DMS 273 treated with DMSO at 0.1 percent for 48 hours (cell line): ENCODE results near the gene FAM222B.
A peak's percentile ranks its signal among the peaks of the same experiment; 100 is the strongest.
"Not testable (repeated sequence)": the region's sequence is repeated elsewhere in the genome, so short reads cannot be mapped to it uniquely, and the experiment has no call there.

Experiments
- DNase-seq: peaks from one replicate; lab custom pipeline; 2025; lab: John Stamatoyannopoulos, UW

FAM222B gene

GRCh38 chr17:28839221-28839620 is 3.4 kb downstream of the FAM222B start:
- no peak for DNase-seq

DNA sequence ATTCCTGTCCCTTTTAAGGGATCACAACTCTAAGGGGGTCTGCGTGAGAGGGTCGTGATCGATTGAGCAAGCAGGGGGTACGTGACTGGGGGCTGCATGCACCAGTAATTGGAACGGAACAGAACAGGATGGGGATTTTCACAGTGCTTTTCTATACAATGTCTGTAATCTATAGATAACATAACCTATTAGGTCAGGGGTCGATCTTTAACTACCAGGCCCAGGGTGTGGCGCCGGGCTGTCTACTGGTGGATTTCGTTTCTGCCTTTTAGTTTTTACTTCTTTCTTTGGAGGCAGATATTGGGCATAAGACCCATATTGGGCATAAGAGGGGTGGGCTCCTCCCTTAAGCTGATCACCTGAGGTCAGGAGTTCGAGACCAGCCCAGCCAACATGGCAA is 6.0 kb downstream of the FAM222B start:
- DNase-seq: not testable (repeated sequence)

- no peak for DNase-seq
Measured at GRCh38 chr17:28834420-28834819, 8.2 kb downstream of the FAM222B start.

- no peak for DNase-seq
Measured at GRCh38 chr17:28828294-28829040, 14.1 kb downstream of the FAM222B start.

- DNase-seq: no peak
Measured at GRCh38 chr17:28827672-28828071, 14.9 kb downstream of the FAM222B start.

DNA sequence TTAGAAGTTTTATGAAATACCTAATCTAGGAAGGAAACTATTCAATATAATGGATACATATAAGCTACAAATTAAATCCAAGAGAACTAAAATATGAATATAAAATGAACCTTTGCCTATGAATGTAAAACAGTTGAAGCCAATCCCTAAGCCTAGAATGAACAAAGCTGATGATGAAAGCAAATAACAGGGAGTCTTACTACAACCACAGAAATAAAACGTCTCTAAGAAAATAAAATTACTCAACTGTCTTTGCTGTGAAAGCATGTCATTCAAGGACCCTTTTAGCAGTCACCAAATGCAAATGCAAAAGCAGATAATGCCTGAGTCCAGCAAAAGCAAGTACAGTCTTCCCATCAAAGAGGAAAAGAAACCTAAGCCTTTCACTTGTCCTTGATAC is 23.0 kb downstream of the FAM222B start:
- DNase-seq: no peak

DNA sequence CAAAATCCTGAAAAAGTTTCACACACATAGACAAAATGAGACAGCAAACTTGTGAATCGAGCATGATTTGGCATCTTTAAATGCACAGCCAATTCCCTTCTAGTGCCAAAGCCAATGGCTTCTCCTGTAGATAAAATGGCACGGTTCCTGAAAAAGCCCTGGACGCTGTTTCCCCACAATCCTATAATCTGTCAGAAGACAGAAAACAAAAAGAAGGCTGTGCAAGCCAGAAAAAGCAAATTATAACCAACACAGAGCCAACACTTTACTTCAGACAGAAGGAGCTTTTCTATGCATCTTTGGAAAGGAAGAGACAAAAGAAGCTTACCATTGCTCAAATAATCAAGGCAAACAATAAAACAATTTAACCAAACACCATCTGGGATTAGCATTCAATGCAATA is 23.8 kb downstream of the FAM222B start:
- no peak for DNase-seq

DNA sequence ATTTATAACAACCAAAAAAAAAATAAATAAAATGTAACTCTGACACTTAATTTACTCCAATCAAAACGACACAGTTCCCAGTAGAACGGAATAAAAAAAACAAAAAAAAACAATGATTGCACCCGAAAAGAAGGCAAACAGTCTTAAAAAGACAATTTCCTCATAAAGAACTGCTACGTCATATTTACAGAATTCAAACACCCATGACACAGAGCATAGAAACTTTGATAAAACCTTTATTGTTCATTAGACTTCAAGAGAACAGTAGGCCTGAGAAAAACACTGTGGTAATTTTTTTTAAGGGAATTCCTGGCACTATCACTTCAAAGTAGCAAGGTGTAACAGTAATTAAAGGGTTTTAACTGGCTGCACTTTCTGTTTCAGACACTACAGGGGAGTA is 26.1 kb downstream of the FAM222B start:
- DNase-seq: no peak

GRCh38 chr17:28812748-28813377 is 29.7 kb downstream of the FAM222B start:
- peak; percentile 55 for DNase-seq

- peak; percentile 93 for DNase-seq
Measured at GRCh38 chr17:28812091-28812747, 30.4 kb downstream of the FAM222B start.

GRCh38 chr17:28811651-28812090 is 30.9 kb downstream of the FAM222B start:
- no peak for DNase-seq

DNA sequence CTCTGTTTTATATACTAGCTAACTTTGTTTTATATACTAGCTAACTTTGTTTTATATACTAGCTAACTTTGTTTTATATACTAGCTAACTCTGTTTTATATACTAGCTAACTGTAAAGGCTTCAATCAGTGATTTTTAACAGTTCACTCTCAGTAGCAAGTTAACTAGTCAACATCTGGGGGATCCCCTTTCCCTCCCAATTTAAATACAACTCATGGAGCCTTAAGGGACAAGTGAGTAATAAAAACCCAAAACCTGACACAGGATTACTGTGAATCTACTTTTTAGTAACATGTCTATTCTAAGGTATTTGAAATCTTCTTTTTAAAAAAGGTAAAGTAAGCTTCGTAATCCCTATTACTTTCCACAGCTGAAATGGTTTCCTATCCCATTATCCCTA is 32.2 kb downstream of the FAM222B start:
- DNase-seq: no peak

DNA sequence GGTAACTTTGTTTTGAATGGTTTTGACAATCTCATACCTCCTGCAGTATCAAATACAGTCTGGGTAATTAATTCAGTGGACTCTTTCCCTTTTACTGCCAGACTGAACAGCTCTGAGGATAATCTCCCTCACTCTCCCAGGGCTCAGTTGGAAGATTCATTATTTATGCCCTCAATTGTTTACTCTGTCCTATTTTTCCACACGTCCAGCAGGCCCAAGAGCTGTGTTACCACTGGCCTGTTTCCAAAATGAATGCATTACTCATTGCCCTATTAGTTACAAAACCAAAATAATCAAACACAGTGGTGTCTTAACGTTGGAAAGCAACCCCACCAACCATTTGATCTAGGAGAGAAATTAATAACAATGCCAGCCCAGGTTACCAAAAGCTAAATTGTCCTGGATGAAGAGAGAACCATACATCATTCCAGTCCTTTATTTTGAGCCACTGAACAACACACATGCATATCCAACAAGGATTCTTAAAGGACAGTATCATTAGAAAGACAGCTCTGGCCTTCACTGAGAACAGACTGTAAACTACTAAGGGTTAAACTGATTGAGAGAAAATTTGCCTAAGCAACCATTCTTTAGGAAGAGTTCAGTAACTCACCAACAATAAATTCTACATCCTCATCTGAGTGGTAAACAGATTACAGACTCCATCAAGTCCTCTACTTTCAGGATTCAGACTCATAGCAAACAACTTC is 34.5 kb downstream of the FAM222B start:
- no peak for DNase-seq

GRCh38 chr17:28796062-28796461 is 46.5 kb downstream of the FAM222B start:
- no peak for DNase-seq

DNA sequence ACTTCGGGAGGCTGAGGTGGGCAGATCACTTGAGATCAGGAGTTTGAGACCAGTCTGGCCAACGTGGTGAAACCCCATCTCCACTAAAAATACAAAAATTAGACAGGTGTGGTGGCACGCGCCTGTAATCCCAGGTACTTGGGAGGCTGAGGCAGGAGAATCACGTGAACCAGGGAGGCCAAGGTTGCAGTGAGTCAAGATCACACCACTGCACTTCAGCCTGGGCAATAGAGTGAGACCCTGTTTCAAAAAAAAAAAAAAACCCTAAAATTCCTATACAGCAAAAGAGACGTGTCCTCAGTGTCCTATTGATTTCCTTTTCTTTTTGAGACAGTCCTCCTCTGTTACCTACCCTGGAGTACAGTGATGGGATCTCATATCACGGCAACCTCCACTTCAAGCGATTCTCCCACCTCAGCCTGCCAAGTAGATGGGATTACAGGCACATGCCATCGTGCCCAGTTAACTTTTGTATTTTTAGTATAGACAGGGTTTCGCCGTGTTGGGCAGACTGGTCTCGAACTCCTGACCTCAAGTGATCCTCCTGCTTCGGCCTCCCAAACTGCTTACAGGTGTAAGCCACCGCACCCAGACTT is 47.6 kb downstream of the FAM222B start:
- DNase-seq: not testable (repeated sequence)

DNA sequence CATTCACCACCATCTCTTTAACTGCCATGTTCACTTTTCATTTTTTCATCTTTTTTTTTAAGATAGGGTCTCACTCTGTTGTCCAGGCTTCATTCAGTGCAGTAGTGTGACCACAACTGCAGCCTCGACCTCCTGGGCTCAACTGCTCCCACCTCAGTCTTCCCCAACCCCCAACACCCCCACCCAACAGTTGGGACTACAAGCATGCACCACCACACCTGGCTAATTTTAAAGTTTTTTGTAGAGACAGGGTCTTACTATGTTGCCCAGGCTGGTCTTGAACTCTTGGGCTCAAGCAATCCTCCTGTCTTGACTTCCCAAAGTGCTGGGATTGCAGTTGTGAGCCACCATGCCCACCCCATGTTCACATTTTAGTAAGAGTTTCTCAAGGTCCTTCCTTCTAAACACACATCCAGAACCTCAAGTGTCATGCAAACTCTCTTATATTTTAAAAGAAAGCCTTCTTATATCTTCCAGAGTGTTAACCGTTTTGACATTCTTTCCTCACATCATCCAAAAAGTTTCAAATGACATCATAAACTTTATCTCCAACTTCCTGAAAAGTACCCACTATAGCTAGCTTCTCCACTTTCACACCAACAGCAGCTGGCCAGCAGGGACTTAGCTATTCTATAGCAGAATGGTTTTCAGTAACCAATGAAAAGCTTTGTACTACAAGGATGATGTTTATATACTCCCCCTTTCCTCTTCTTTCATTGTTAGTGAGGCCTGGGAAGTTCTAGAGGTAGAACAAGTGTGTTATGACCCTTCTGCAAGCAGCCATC is 49.5 kb downstream of the FAM222B start:
- DNase-seq: no peak

DNA sequence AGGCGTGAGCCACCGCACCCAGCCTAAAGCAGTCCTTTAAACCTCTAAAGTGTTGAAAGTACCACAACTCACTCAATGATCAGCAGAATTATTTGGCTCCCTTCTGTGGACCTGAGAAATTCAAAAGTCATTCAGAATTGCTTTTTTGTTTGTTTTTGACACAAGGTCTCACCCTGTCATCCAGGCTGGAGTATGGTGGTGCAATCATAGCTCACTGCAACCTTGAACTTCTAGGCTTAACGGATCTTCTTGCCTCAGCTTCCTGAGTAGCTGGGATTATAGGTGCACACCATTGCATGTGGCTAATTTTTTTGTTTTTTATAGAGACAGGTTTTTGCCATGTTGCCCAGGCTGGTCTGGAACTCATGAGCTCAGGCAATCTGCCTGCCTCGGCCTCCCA is 54.5 kb downstream of the FAM222B start:
- no peak for DNase-seq

DNA sequence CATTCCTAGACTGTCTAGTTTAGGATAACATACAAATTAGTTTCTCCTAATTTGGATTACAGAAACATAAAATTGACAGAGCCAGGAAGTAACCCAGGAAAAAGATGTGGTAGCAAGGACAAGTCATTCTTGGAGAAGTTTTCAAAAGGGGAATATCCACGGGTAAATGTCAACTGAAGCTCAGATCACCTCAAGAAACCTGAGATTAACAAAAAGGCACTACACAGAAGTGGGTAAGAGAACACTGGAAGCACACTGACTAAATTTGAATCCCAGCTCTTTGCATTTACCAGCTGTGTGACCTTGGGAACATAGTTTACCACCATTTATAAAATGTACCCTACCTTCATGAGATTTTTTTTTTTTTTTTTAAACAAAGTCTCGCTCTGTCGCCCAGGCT is 59.4 kb downstream of the FAM222B start:
- DNase-seq: no peak

- not testable (repeated sequence) for DNase-seq
Measured at GRCh38 chr17:28779601-28780000, 63.0 kb downstream of the FAM222B start.

- DNase-seq: no peak
Measured at GRCh38 chr17:28777178-28777577, 65.4 kb downstream of the FAM222B start.

GRCh38 chr17:28774206-28774605 is 68.4 kb downstream of the FAM222B start:
- DNase-seq: no peak
